Endothelial cell of umbilical vein (primary cell): ENCODE measurements around the gene KARS1. TPM values are rescaled to one million over a fixed set of nuclear protein-coding genes. Genes with fewer than 3 reads are reported as not detected.

Experiments used
- BruUV-seq: library from RNA; stranded (reverse); fragments of 400-500 nt; replicated peaks from 2 replicates; lab custom pipeline; 2021; lab: Mats Ljungman, UMichigan
- CTCF ChIA-PET: fragments of 300-600, 350-600 bp; sonication (Branson Sonifier 250); formaldehyde crosslinking; loops from one replicate; lab custom pipeline; 2021; ENCODE audit warnings: antibody characterized with exemption, inconsistent platforms; lab: Charles Lee
- POLR2A ChIA-PET: fragments of 300-600, 350-600 bp; sonication (Branson Sonifier 250); formaldehyde crosslinking; loops from one replicate; lab custom pipeline; 2021; ENCODE audit warnings: antibody characterized with exemption, inconsistent platforms; lab: Charles Lee
- DNase-seq: peaks from one replicate; pipeline ENCODE4 v3.0.0-alpha.2; 2011; ENCODE audit warnings: low read depth, low spot score
- FAIRE-seq: peaks from 2 replicates; lab custom pipeline; 2011; peaks lifted over from hg19 to GRCh38; lab: Jason Lieb, UNC
- H2AFZ ChIP-seq: 2 replicates; pipeline ENCODE4 v1.6.0; 2012; ENCODE audit warnings: low read depth, low read length, control low read depth, inconsistent platforms
- H3K27ac ChIP-seq: 2 replicates; pipeline ENCODE4 v1.5.1; 2011; ENCODE audit warnings: low read depth, mild to moderate bottlenecking, control low read depth, low read length, moderate library complexity; ENCODE audit not compliant: insufficient read depth
- H3K27me3 ChIP-seq, 2 experiments: 2 replicates each; pipeline versions ENCODE4 v1.6.0 to v1.6.1; 2011; ENCODE audit warnings: low read length in 2 of 2, mixed read lengths in 1 of 2; ENCODE audit not compliant: control insufficient read depth in 2 of 2, insufficient read depth in 2 of 2
- H3K36me3 ChIP-seq, 2 experiments: 2 replicates in 1 of 2; 3 replicates in 1 of 2; pipeline ENCODE4 v1.5.1; 2011; ENCODE audit warnings: low read length in 2 of 2, mild to moderate bottlenecking in 1 of 2, moderate library complexity in 1 of 2; ENCODE audit not compliant: control insufficient read depth in 2 of 2, insufficient read depth in 2 of 2; ENCODE audit errors: extremely low read depth in 1 of 2
- H3K4me1 ChIP-seq: 3 replicates; pipeline ENCODE4 v1.5.1; 2011; ENCODE audit warnings: mild to moderate bottlenecking, low read length; ENCODE audit not compliant: control insufficient read depth, insufficient read depth; ENCODE audit errors: extremely low read depth
- H3K4me2 ChIP-seq: 2 replicates; pipeline ENCODE4 v1.6.1; 2011; ENCODE audit warnings: low read length, control low read depth, mixed read lengths; ENCODE audit not compliant: insufficient read depth
- H3K4me3 ChIP-seq, 3 experiments: fragments of 200-600 bp in 1 of 3; sonication (generic), shearing (Covaris generic) in 1 of 3; replicated peaks in 1 of 3; 2 replicates each; pipeline ENCODE4 v1.5.1; 2011 to 2016; ENCODE audit warnings: control low read depth in 3 of 3, low read length in 3 of 3, mild to moderate bottlenecking in 2 of 3, inconsistent platforms in 1 of 3, low read depth in 1 of 3, moderate library complexity in 1 of 3; ENCODE audit not compliant: insufficient read depth in 1 of 3
- H3K79me2 ChIP-seq: 2 replicates; pipeline ENCODE4 v1.6.0; 2012; ENCODE audit warnings: low read length, inconsistent platforms; ENCODE audit not compliant: control insufficient read depth, insufficient read depth
- H3K9ac ChIP-seq: replicated peaks from 2 replicates; pipeline ENCODE3; 2011; ENCODE audit warnings: low read length, control low read depth; ENCODE audit not compliant: insufficient read depth; ENCODE audit errors: extremely low read depth
- H3K9me1 ChIP-seq: replicated peaks from 3 replicates; pipeline ENCODE4 v1.6.0; 2011; ENCODE audit warnings: mild to moderate bottlenecking, low read length; ENCODE audit not compliant: control insufficient read depth, insufficient read depth; ENCODE audit errors: extremely low read depth
- H3K9me3 ChIP-seq: replicated peaks from 2 replicates; pipeline ENCODE4 v1.5.1; 2012; ENCODE audit warnings: low read length, inconsistent platforms; ENCODE audit not compliant: control insufficient read depth, insufficient read depth
- H4K20me1 ChIP-seq: replicated peaks from 2 replicates; pipeline ENCODE3; 2011; ENCODE audit warnings: mild to moderate bottlenecking, low read length; ENCODE audit not compliant: control insufficient read depth, insufficient read depth; ENCODE audit errors: extremely low read depth
- CTCF ChIP-seq, 2 donors: IDR thresholded peaks; 1 replicate in 1 of 2; 2 replicates in 1 of 2; pipeline ENCODE4 v1.5.1; 2011; ENCODE audit warnings: low read length in 2 of 2, mild to moderate bottlenecking in 2 of 2, moderate library complexity in 2 of 2, control low read depth in 1 of 2, inconsistent platforms in 1 of 2, low read depth in 1 of 2; ENCODE audit not compliant: insufficient read depth in 1 of 2; ENCODE audit errors: extremely low read depth in 1 of 2
- EZH2 ChIP-seq: IDR thresholded peaks from 2 replicates; pipeline ENCODE4 v1.6.1; 2012; ENCODE audit warnings: borderline replicate concordance, low read depth, mild to moderate bottlenecking, moderate library complexity, low read length, inconsistent platforms; ENCODE audit not compliant: severe bottlenecking
- FOS ChIP-seq: IDR thresholded peaks from 2 replicates; pipeline ENCODE4 v1.6.1; 2011; ENCODE audit warnings: mild to moderate bottlenecking, low read length, moderate library complexity, borderline replicate concordance; ENCODE audit not compliant: insufficient read depth
- GATA2 ChIP-seq: IDR thresholded peaks from 2 replicates; pipeline ENCODE4 v1.7.0; 2011; ENCODE audit warnings: low read depth, mild to moderate bottlenecking, moderate library complexity, mixed read lengths, low read length; ENCODE audit not compliant: insufficient read length, insufficient read depth
- JUN ChIP-seq: IDR thresholded peaks from 2 replicates; pipeline ENCODE4 v1.6.1; 2011; ENCODE audit warnings: borderline replicate concordance, low read depth; ENCODE audit not compliant: insufficient read length, insufficient read depth
- MAX ChIP-seq: IDR thresholded peaks from 2 replicates; pipeline ENCODE4 v1.6.1; 2011; ENCODE audit not compliant: insufficient read depth, insufficient read length
- MYC ChIP-seq: IDR thresholded peaks from one replicate; pipeline ENCODE4 v1.6.1; 2011; ENCODE audit warnings: mild to moderate bottlenecking, low read depth, low read length
- POLR2A ChIP-seq: IDR thresholded peaks from 2 replicates; pipeline ENCODE4 v1.6.1; 2012; ENCODE audit warnings: low read depth, mild to moderate bottlenecking, control low read depth, low read length
- POLR2AphosphoS5 ChIP-seq: IDR thresholded peaks from 2 replicates; pipeline ENCODE4 v1.6.1; 2012; ENCODE audit warnings: low read depth, mild to moderate bottlenecking, control low read depth, low read length, moderate library complexity; ENCODE audit not compliant: insufficient read depth
- dilution Hi-C: fragments of 300-500 bp; cut with MboI; formaldehyde crosslinking; loops from one replicate; pipeline ENCODE4 v1.15.0; 2019; ENCODE audit warnings: low sequenced_read_pairs; ENCODE audit not compliant: extremely low pct_ligation_motif_present
- intact Hi-C: fragments of 100-400 bp; cut with micrococcal nuclease; formaldehyde crosslinking; loops from one replicate; pipeline ENCODE4 v1.10.0; 2022
- polyA plus RNA-seq, 4 experiments: library from polyadenylated mRNA; depleted of rRNA in 3 of 4; stranded (reverse) in 3 of 4; unstranded in 1 of 4; fragments of >200 nt; gene quantifications; 2 replicates each; pipeline versions ENCODE4 v1.2.1 to v1.2.3, GENCODE V29; 2011 to 2012; ENCODE audit warnings: missing spikeins in 1 of 4
- total RNA-seq: library from RNA; stranded (reverse); gene quantifications from 2 replicates; pipeline ENCODE4 v1.2.3, GENCODE V29; 2021

KARS1 gene
- total and polyA plus RNA-seq, 2 donors (not counting 3 experiments of a cell fraction or from before 2014, with no cell fraction given): 83.3 to 146 TPM

- TF ChIP-seq EZH2 (no peak), POLR2A (no peak), MAX (no peak), MYC (no peak), FOS (no peak), GATA2 (no peak), CTCF (IDR thresholded peaks at IDR 0.05; ENCODE audit: extremely low read depth in 1 of 2, insufficient read depth in 1 of 2, low read depth in 1 of 2, low read length in 2 of 2) (no peak), JUN (no peak), POLR2AphosphoS5 (no peak)
- intact Hi-C loops (no loop called here), dilution Hi-C loops (no loop called here)
- Histone ChIP-seq H3K4me1 (peaks cover 16% of the 10 kb centered on the region), H4K20me1 (no peaks in the 10 kb centered on the region), H3K9me3 (no peaks in the 10 kb centered on the region), H3K79me2 (no peaks in the 10 kb centered on the region), H3K4me3 (no peak overlapping the region), H3K27ac (peak overlapping the region; percentile 3), H3K9me1 (no peaks in the 10 kb centered on the region), H3K36me3 (peaks cover 0 to 3% of the 10 kb centered on the region in 2 experiments), H3K4me2 (no peak overlapping the region), H2AFZ (no peak overlapping the region), H3K27me3 (no peaks in the 10 kb centered on the region), H3K9ac (no peak overlapping the region)
- peak; percentile 59 for FAIRE-seq
- ChIA-PET CTCF (interaction anchor here (0.9 to 1.2 kb wide), 5 partner anchors 8 to 32 kb away, joined by 3 to 4 read pairs (median 3); partner anchors contain the start of gene ADAT1), POLR2A (no interaction called here)
- DNase-seq: peak; percentile 52
- BruUV-seq: no TSS peak
These were observed 56.3 kb downstream of the KARS1 start for GRCh38 chr16:75590920-75591843.
